HCT116 (cell line): Measurements from ENCODE around the gene CELF1.

Experiments used
- EGR1 ChIP-seq: IDR thresholded peaks from 2 replicates; pipeline ENCODE4 v1.6.1; 2012; ENCODE audit warnings: low read depth
- ELF1 ChIP-seq: IDR thresholded peaks from 2 replicates; pipeline ENCODE4 v1.6.1; 2012; ENCODE audit warnings: low read depth, borderline replicate concordance
- FOSL1 ChIP-seq: IDR thresholded peaks from 2 replicates; pipeline ENCODE4 v1.6.1; 2012; ENCODE audit warnings: low read depth
- JUND ChIP-seq: IDR thresholded peaks from 2 replicates; pipeline ENCODE4 v1.6.1; 2012
- POLR2A ChIP-seq: IDR thresholded peaks from 2 replicates; pipeline ENCODE4 v1.7.0; 2011; ENCODE audit warnings: borderline replicate concordance; ENCODE audit not compliant: insufficient read depth, insufficient read length; ENCODE audit errors: extremely low read depth
- SIN3A ChIP-seq: IDR thresholded peaks from 2 replicates; pipeline ENCODE4 v1.6.1; 2012; ENCODE audit warnings: low read depth
- SRF ChIP-seq: IDR thresholded peaks from 2 replicates; pipeline ENCODE4 v1.6.1; 2012; ENCODE audit warnings: low read depth
- TCF7L2 ChIP-seq: IDR thresholded peaks from 2 replicates; pipeline ENCODE4 v1.7.0; 2011; ENCODE audit warnings: borderline replicate concordance, inconsistent platforms; ENCODE audit not compliant: insufficient read depth, insufficient read length; ENCODE audit errors: extremely low read depth
- ZNF274 ChIP-seq: fragments of 200-500 bp; sonication (Bioruptor generic); IDR thresholded peaks from 2 replicates; pipeline ENCODE4 v1.6.1; 2014; ENCODE audit warnings: mild to moderate bottlenecking, low read depth, low read length, inconsistent platforms
- TF ChIP-seq, protein P1 (sequence below), 3 experiments: fragments of 200-600 bp in 1 of 3; sonication (generic) in 1 of 3; IDR thresholded peaks in 2 of 3; conservative IDR thresholded peaks in 1 of 3; 2 replicates each; pipeline ENCODE4 v1.5.1; 2012 to 2017; ENCODE audit warnings: low read depth in 2 of 3, low read length in 2 of 3, antibody characterized with exemption in 1 of 3, borderline replicate concordance in 1 of 3, control low read depth in 1 of 3, mild to moderate bottlenecking in 1 of 3, mixed read lengths in 1 of 3, mixed run types in 1 of 3, moderate library complexity in 1 of 3; ENCODE audit not compliant: insufficient read depth in 1 of 3

GRCh38 chr11:47570651-47571356, 17.9 kb upstream of the CELF1 start:
- no peak for TF ChIP-seq TCF7L2
- TF ChIP-seq, protein P1, sequence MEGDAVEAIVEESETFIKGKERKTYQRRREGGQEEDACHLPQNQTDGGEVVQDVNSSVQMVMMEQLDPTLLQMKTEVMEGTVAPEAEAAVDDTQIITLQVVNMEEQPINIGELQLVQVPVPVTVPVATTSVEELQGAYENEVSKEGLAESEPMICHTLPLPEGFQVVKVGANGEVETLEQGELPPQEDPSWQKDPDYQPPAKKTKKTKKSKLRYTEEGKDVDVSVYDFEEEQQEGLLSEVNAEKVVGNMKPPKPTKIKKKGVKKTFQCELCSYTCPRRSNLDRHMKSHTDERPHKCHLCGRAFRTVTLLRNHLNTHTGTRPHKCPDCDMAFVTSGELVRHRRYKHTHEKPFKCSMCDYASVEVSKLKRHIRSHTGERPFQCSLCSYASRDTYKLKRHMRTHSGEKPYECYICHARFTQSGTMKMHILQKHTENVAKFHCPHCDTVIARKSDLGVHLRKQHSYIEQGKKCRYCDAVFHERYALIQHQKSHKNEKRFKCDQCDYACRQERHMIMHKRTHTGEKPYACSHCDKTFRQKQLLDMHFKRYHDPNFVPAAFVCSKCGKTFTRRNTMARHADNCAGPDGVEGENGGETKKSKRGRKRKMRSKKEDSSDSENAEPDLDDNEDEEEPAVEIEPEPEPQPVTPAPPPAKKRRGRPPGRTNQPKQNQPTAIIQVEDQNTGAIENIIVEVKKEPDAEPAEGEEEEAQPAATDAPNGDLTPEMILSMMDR (IDR thresholded peaks at IDR 0.05 in 2 of 3, conservative IDR thresholded peaks at IDR 0.05 in 1 of 3; ENCODE audit: borderline replicate concordance in 1 of 3, insufficient read depth in 1 of 3, low read depth in 2 of 3, low read length in 2 of 3): no peak
- no peak for TF ChIP-seq FOSL1
- TF ChIP-seq POLR2A: no peak
- TF ChIP-seq ELF1: no peak
- TF ChIP-seq EGR1: no peak
- no peak for TF ChIP-seq ZNF274
- no peak for TF ChIP-seq SIN3A
- no peak for TF ChIP-seq JUND
- no peak for TF ChIP-seq SRF
